Cardiac muscle cell (in vitro differentiated cells and primary cell): ENCODE measurements around the gene SERPINB13. TPM values are rescaled to one million over a fixed set of nuclear protein-coding genes. Genes with fewer than 3 reads are reported as not detected.

Experiments used
- DNase-seq, 2 donors: peaks; one replicate each; pipeline versions ENCODE4 v3.0.0 to v3.0.0-alpha.2; 2010 to 2017; ENCODE audit warnings: low read depth in 1 of 2, low spot score in 1 of 2
- H3K27ac ChIP-seq: fragments of 200-600 bp; sonication (generic); 2 replicates; pipeline ENCODE4 v1.5.1; 2016
- H3K27me3 ChIP-seq: fragments of 200-600 bp; sonication (generic); 2 replicates; pipeline ENCODE4 v1.6.0; 2016; ENCODE audit warnings: control low read depth
- H3K36me3 ChIP-seq: fragments of 200-600 bp; sonication (generic); 2 replicates; pipeline ENCODE4 v1.5.1; 2016; ENCODE audit warnings: control low read depth
- H3K4me1 ChIP-seq: fragments of 200-600 bp; sonication (generic); 2 replicates; pipeline ENCODE4 v1.8.1; 2017; ENCODE audit warnings: low read depth, mild to moderate bottlenecking, mixed run types
- H3K4me3 ChIP-seq: fragments of 200-600 bp; sonication (generic); 2 replicates; pipeline ENCODE4 v1.5.1; 2016; ENCODE audit warnings: mild to moderate bottlenecking
- H3K9me3 ChIP-seq: fragments of 200-600 bp; sonication (generic); 2 replicates; pipeline ENCODE4 v1.5.1; 2017; ENCODE audit warnings: low read depth, mild to moderate bottlenecking, control low read depth
- CTCF ChIP-seq: IDR thresholded peaks from 2 replicates; pipeline ENCODE4 v1.5.1; 2012; ENCODE audit warnings: low read depth, mild to moderate bottlenecking, low read length
- polyA plus RNA-seq: library from polyadenylated mRNA; unstranded; fragments of >200 nt; fragmentation: Nextera tagmentation; extraction: Ambion mirVana; gene quantifications from 2 replicates; pipeline ENCODE4 v1.2.1, GENCODE V29; 2016
- total RNA-seq: library from RNA; depleted of rRNA; stranded (reverse); fragments of >200 nt; gene quantifications from 2 replicates; pipeline ENCODE4 v1.2.3, GENCODE V29; 2016

The SERPINB13 gene
- total and polyA plus RNA-seq, 2 experiments from 2014 or later, result not detected

GRCh38 chr18:63550068-63550467 lies 37.1 kb upstream of the SERPINB13 start:
- Histone ChIP-seq H3K4me3 (no peak overlapping the region), H3K9me3 (no peaks in the 10 kb centered on the region), H3K36me3 (no peaks in the 10 kb centered on the region), H3K27me3 (no peaks in the 10 kb centered on the region), H3K4me1 (peaks cover 4% of the 10 kb centered on the region), H3K27ac (no peak overlapping the region)
- no peak for TF ChIP-seq CTCF
- DNase-seq, result no peak

- Histone ChIP-seq H3K27me3 (no peaks in the 10 kb centered on the region), H3K27ac (no peak overlapping the region), H3K36me3 (no peaks in the 10 kb centered on the region), H3K9me3 (no peaks in the 10 kb centered on the region), H3K4me3 (no peak overlapping the region), H3K4me1 (peaks cover 4% of the 10 kb centered on the region)
- DNase-seq, result no peak
- no peak for TF ChIP-seq CTCF
Measured at GRCh38 chr18:63551769-63552168, 35.4 kb upstream of the SERPINB13 start.

- H3K27ac ChIP-seq, result peak overlapping the region; percentile 49
- no peak overlapping the region for H3K4me3 ChIP-seq
- H3K27me3 ChIP-seq, result no peaks in the 10 kb centered on the region
- no peak for TF ChIP-seq CTCF
- no peaks in the 10 kb centered on the region for H3K36me3 ChIP-seq
- H3K4me1 ChIP-seq, result peaks cover 4% of the 10 kb centered on the region
- DNase-seq, result no peak
- no peaks in the 10 kb centered on the region for H3K9me3 ChIP-seq
Measured at GRCh38 chr18:63552581-63552980, 34.6 kb upstream of the SERPINB13 start.

- Histone ChIP-seq H3K4me1 (peaks cover 4% of the 10 kb centered on the region), H3K27me3 (no peaks in the 10 kb centered on the region), H3K36me3 (no peaks in the 10 kb centered on the region), H3K9me3 (no peaks in the 10 kb centered on the region), H3K27ac (peak overlapping the region; percentile 49), H3K4me3 (no peak overlapping the region)
- DNase-seq, result peak; percentile 53 to 65
- TF ChIP-seq CTCF, result no peak
Measured at GRCh38 chr18:63553081-63553480, 34.1 kb upstream of the SERPINB13 start.

GRCh38 chr18:63559567-63560491 lies 27.3 kb upstream of the SERPINB13 start:
- Histone ChIP-seq H3K27ac (no peak overlapping the region), H3K9me3 (no peaks in the 10 kb centered on the region), H3K4me3 (no peak overlapping the region), H3K36me3 (no peaks in the 10 kb centered on the region), H3K4me1 (no peaks in the 10 kb centered on the region), H3K27me3 (no peaks in the 10 kb centered on the region)
- no peak for TF ChIP-seq CTCF
- no peak for DNase-seq
